ENCODE results near the gene RALBP1.

RALBP1 gene

GRCh38 chr18:9545029-9545428 lies 69.7 kb downstream of the RALBP1 start:
- no peak for DNase-seq (ENCODE audit: low read depth)
- TF ChIP-seq, protein P1, sequence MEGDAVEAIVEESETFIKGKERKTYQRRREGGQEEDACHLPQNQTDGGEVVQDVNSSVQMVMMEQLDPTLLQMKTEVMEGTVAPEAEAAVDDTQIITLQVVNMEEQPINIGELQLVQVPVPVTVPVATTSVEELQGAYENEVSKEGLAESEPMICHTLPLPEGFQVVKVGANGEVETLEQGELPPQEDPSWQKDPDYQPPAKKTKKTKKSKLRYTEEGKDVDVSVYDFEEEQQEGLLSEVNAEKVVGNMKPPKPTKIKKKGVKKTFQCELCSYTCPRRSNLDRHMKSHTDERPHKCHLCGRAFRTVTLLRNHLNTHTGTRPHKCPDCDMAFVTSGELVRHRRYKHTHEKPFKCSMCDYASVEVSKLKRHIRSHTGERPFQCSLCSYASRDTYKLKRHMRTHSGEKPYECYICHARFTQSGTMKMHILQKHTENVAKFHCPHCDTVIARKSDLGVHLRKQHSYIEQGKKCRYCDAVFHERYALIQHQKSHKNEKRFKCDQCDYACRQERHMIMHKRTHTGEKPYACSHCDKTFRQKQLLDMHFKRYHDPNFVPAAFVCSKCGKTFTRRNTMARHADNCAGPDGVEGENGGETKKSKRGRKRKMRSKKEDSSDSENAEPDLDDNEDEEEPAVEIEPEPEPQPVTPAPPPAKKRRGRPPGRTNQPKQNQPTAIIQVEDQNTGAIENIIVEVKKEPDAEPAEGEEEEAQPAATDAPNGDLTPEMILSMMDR (IDR thresholded peaks at IDR 0.05; ENCODE audit: insufficient read depth, low read depth, low read length, missing control alignments), result no peak
- no peak overlapping the region for H3K4me3 ChIP-seq (ENCODE audit: low read depth, low read length)

DNA sequence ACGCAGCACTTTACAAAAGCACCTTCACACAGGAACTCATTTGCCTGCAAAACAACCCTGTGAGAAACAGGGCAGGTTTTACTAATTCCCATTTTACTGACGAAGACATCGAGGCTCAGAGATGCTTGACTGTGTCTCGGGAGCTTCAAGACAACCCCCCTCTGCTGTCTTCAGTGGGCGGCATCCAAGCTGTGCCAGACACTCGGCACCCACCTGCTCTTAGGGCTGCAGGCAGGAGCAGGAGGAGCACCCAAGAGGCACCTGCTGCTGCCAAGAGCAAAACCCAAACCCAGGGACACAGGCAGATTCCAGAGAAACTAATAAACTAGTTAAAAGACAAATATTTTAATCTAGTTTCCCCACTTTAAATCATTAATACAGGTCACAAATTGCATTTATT lies 71.2 kb downstream of the RALBP1 start:
- H3K4me3 ChIP-seq (ENCODE audit: low read depth, low read length), result no peak overlapping the region
- DNase-seq (ENCODE audit: low read depth), result no peak
- TF ChIP-seq, protein P1 (IDR thresholded peaks at IDR 0.05; ENCODE audit: insufficient read depth, low read depth, low read length, missing control alignments), result no peak

DNA sequence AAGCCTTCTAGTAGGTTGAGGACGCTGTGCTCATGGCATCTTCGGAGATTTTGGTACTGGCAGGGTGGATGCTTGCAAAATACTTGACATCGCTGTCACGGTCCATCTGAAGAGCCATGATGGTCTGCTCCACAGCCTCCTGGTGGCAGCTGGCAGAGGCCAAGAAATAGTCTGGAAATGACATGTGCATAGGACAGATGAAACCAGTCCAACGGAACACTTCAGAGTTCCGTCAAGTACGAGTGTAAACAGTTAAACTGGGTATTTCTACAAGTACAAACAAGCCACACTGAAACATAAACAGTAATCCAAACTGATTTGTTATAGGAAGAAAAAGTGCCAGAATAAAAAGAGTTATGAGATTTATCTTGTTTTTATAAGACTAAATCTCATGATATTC lies 72.5 kb downstream of the RALBP1 start:
- H3K4me3 ChIP-seq (ENCODE audit: low read depth, low read length), result no peak overlapping the region
- DNase-seq (ENCODE audit: low read depth), result no peak
- TF ChIP-seq, protein P1 (IDR thresholded peaks at IDR 0.05; ENCODE audit: insufficient read depth, low read depth, low read length, missing control alignments), result no peak

- DNase-seq (ENCODE audit: low read depth), result peak; percentile 20
- TF ChIP-seq, protein P1 (IDR thresholded peaks at IDR 0.05; ENCODE audit: insufficient read depth, low read depth, low read length, missing control alignments), result peak; percentile 10
- H3K4me3 ChIP-seq (ENCODE audit: low read depth, low read length), result no peak overlapping the region
These were observed 74.1 kb downstream of the RALBP1 start for GRCh38 chr18:9549405-9549804.

GRCh38 chr18:9550429-9550828 lies 75.1 kb downstream of the RALBP1 start:
- no peak for DNase-seq (ENCODE audit: low read depth)
- TF ChIP-seq, protein P1 (IDR thresholded peaks at IDR 0.05; ENCODE audit: insufficient read depth, low read depth, low read length, missing control alignments), result no peak
- no peak overlapping the region for H3K4me3 ChIP-seq (ENCODE audit: low read depth, low read length)

DNA sequence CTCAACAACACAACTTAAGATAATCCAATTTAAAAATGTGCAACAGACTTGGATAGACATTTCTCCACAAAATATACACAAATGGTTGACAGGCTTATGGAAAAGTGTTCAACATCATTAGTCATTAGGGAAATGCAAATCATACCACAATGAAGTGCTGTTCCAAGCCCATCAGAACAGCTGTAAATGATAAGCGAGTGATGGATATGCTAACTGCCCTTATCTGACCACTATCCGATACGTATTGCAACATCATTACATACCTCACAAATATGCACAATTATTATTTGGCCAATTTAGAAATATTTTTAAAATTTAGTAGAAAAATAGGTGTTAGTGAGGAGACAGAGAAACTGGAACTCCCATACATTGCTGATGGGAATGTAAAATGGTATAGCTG lies 76.9 kb downstream of the RALBP1 start:
- no peak for DNase-seq (ENCODE audit: low read depth)

GRCh38 chr18:9552616-9553015 lies 77.3 kb downstream of the RALBP1 start:
- H3K4me3 ChIP-seq (ENCODE audit: low read depth, low read length), result no peak overlapping the region
- TF ChIP-seq, protein P1 (IDR thresholded peaks at IDR 0.05; ENCODE audit: insufficient read depth, low read depth, low read length, missing control alignments), result no peak
- no peak for DNase-seq (ENCODE audit: low read depth)

More for the DNA sequence above, 76.9 kb downstream of the RALBP1 start:
- TF ChIP-seq, protein P1 (IDR thresholded peaks at IDR 0.05; ENCODE audit: insufficient read depth, low read depth, low read length, missing control alignments), result no peak
- H3K4me3 ChIP-seq (ENCODE audit: low read depth, low read length), result no peak overlapping the region

Data from GM12865 (cell line).